GM18861 (cell line): ENCODE data around the gene SMIM14.
"Not testable (repeated sequence)": the region's sequence is repeated elsewhere in the genome, so short reads cannot be mapped to it uniquely, and the experiment has no call there.

Experiments
- ATAC-seq: cut with Tn5 transposase; IDR thresholded peaks from one replicate; pipeline ENCODE4 v1.9.1; 2021; ENCODE audit not compliant: unreplicated experiment

Gene SMIM14

GRCh38 chr4:39539089-39539611 is 99.5 kb downstream of the SMIM14 start:
- ATAC-seq, result no peak

- no peak for ATAC-seq
Measured at GRCh38 chr4:39533541-39533940, 105.1 kb downstream of the SMIM14 start.

GRCh38 chr4:39532237-39532636 is 106.4 kb downstream of the SMIM14 start:
- ATAC-seq, result not testable (repeated sequence)

DNA sequence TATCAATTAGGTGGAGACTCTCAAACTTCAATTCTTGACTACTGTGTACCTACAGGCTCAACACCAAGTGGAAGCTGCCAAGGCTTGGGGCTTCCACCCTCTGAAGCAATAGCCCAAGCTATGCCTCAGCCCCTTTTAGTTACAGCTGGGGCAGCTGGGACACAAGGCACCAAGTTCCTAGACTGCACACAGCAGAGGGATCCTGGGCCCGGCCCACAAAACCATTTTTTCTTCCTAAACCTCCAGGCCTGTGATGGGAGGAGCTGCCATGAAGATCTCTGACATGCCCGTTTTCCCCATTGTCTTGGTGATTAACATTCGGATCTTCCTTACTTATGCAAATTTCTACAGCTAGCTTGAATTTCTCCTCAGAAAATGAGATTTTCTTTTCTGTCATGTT is 108.0 kb downstream of the SMIM14 start:
- ATAC-seq, result no peak

DNA sequence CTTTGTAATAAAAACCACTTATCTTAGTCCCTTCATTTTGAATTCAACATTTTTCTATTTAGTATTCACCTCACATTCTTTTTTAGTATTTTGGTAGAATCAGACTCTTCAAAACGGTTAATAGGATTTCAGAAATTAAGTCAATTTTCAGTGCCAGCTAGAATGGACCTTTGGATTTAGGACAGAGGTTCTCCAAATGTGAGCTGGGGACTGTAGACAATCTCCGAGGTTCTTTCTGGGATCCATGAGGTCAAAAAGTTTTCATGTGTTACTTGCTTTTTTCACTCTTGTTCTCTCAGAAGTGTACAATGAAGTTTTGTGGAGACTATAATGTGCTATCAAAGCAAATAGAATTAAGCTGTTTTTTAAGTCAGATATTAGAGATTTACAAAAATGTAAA is 109.1 kb downstream of the SMIM14 start:
- ATAC-seq, result no peak

DNA sequence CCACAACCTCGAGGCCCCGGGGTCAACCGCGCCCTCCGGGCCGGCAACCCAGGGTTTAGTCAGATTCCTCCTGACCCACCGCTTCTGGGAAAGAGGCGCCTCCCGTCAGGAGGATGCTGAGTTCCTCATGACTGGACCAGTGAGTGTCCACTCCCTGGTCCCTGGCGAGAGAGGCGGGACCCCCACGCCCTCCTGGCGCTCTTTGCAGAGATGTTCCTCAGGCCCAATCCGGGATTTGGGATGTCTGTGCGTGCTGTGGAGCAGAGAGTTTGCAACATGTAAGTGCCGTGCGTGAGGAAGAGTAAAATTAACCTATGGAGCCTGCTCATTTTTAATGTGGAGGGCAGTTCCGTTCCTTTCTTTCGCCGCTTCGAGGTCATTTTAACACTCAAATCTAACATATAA is 110.6 kb downstream of the SMIM14 start:
- ATAC-seq, result no peak

DNA sequence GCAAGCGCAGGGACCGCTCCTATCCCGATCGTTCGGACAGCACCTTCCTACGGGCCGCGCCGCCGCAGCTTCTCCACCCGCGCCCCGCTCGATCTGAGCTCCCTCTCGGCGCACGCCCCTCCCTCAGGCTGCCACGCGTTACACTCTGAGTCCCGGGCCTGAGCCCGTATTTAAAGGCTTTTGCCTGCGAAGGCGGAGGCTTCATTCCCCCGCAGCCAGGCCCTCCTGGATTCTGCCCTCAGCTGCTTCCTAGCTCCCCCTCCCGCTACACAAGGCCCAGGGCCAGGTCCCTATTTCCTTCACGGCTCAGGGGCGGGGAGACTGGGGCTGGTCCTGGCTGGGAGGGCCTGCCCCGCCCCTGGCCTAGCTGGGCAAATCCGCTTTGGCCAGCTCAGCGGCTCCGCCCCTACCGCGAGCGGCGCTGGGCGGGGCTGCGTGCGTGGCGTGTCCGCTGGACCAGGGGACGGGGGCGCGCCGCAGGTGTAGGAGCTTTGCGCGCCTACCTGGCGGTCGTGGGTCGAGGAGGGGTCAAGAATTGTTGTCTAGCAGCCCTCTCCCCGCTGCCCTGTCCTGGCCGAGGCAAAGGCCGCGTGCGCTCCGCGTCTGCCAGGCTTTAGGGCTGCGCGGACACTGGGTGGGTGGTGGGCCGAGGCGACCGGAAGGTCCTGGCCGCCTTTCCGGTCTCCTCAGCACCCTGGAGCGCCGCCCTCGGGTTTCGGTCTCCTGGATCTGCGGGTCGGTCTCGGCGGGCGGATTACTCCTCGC is 111.2 kb downstream of the SMIM14 start, which contains the start of gene UGDH:
Gene UGDH (minus strand): TSS at position 144 of the 765 bp plus-strand sequence. CDS start 5,927 bp downstream, outside the sequence.
- ATAC-seq, result peak; percentile 90

DNA sequence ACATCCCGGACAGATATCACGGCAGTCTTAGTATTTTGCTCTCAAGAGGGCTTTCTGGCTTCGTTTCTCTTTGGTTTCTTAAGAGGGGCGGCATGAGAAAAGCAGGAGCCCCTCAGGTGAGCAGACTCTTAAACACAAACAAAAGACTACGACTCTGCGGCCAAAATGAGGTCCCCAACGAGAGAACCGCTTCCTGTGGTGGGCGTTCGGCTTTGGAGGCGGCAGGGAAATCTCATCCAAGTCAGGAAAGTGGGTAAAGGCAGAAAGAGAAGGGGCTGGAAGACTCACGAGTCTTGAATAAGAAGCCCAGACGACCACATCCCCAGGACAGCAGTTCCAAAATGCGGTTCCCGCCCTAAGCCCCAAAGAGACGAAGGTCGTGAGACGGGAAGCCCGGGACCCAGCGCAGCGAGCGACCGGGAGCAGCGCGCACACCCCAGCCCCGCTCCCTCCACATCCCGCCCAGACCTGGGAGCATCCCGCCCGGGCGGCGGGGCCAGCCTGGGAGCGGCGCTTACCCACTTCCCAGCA is 111.8 kb downstream of the SMIM14 start:
- no peak for ATAC-seq

GRCh38 chr4:39525822-39526690 is 112.6 kb downstream of the SMIM14 start:
- no peak for ATAC-seq

GRCh38 chr4:39524161-39524957 is 114.3 kb downstream of the SMIM14 start:
- ATAC-seq, result no peak

DNA sequence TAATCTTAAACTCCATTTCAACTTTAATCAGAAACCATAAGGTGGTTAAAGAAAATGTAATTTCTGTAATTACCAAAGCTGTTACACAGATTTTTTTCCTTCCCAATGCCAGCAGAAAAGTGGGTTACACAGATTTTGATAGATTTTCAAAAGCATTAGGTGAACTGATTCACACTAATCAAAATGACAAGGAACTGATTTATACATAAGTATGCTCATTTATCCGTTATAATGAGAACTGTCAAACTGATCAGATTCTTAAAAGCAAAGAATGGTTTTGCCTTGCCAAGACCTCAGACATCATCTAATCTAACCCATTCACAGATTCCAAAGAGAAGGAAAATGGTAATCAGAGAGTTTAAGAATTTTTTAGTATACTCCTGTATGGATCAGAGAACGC is 116.6 kb downstream of the SMIM14 start:
- ATAC-seq, result no peak

- ATAC-seq, result no peak
Measured at GRCh38 chr4:39521253-39521919, 117.3 kb downstream of the SMIM14 start.

DNA sequence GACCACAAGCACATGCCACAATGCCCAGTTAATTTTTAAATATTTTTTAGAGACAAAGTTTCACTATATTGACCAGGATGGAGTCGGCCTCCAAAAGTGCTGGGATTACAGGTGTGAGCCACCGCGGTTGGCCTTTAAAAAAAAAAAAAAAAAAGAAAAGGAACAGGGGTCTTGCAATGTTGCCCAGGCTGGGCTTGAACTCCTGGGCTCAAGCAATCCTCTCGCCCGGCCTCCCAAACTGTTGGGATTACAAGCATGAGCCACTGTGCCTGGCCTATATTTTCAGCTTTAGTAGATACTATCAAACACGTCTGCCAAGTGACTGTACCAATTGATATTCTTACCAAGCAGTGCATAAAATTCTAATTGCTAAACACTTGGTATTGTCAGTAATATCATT is 120.2 kb downstream of the SMIM14 start:
- no peak for ATAC-seq

DNA sequence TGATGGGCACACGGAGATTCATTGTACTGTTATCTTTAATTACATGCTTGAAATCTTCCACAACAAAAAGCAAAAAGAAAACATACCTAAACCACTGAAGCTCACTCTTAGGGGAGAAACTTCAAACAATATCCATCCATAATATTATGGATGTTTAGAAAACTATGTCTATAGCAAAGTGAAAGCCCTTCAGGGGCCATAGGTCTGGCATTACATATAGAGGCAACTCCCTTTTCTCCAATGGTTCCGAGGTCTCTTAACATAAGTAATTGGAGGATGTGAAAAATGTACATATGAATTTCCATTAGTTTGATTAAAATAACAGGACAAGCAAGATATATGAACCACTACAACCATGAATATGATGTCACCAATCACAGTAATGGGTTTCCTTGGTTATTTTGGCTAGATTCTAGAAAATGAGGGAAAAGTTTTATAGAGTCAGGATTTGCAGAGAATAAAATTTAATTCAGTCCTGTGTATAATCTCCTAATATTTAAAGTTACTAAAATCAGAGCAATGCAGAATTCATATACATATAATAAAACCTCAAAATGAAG is 122.2 kb downstream of the SMIM14 start:
- no peak for ATAC-seq

GRCh38 chr4:39515669-39516401 is 122.8 kb downstream of the SMIM14 start:
- not testable (repeated sequence) for ATAC-seq

DNA sequence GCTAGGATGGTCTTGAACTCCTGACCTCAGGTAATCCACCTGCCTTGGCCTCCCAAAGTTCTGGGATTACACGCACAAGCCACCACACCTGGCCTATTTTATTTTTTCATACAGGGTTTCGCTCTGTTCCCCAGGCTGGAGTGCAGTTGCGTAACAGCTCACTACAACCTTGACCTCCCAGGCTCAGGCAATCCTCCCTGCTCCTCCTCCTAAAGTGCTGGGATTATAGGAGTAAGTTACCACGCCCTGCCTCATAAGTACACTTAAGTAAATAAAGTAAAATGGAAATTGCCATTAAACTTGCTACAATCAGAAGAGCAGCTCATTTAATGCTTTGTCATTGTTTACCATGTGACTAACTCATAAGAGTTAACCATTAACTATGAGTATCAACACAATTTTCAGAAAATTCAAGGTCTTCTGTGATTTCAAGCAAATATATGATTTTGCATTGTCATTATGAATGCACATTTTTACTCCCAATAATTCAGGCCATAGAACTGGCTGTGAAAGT is 123.7 kb downstream of the SMIM14 start:
- ATAC-seq, result no peak

- not testable (repeated sequence) for ATAC-seq
Measured at GRCh38 chr4:39514266-39514665, 124.4 kb downstream of the SMIM14 start.

GRCh38 chr4:39510348-39510929 is 128.2 kb downstream of the SMIM14 start:
- ATAC-seq, result no peak

GRCh38 chr4:39505581-39505980 is 133.1 kb downstream of the SMIM14 start:
- ATAC-seq, result no peak
